HG02885 (cell line): ENCODE measurements around the gene ANTXR1.

Experiments
- ATAC-seq: cut with Tn5 transposase; IDR thresholded peaks from one replicate; pipeline ENCODE4 v1.9.1; 2021; ENCODE audit warnings: mild to moderate bottlenecking; ENCODE audit not compliant: unreplicated experiment, poor library complexity

Gene ANTXR1

GRCh38 chr2:69090820-69091219 is 77.8 kb downstream of the ANTXR1 start:
- no peak for ATAC-seq

- no peak for ATAC-seq
Measured at GRCh38 chr2:69092857-69093256, 79.9 kb downstream of the ANTXR1 start.

- ATAC-seq: no peak
Measured at GRCh38 chr2:69095305-69095704, 82.3 kb downstream of the ANTXR1 start.

GRCh38 chr2:69096326-69097095 is 83.5 kb downstream of the ANTXR1 start:
- no peak for ATAC-seq

- ATAC-seq: no peak
Measured at GRCh38 chr2:69097148-69097610, 84.2 kb downstream of the ANTXR1 start.

GRCh38 chr2:69097891-69098655 is 85.1 kb downstream of the ANTXR1 start:
- no peak for ATAC-seq

GRCh38 chr2:69099541-69099940 is 86.6 kb downstream of the ANTXR1 start:
- ATAC-seq: no peak

- ATAC-seq: no peak
Measured at GRCh38 chr2:69100220-69100723, 87.3 kb downstream of the ANTXR1 start.

- no peak for ATAC-seq
Measured at GRCh38 chr2:69102041-69102593, 89.1 kb downstream of the ANTXR1 start.

- ATAC-seq: no peak
Measured at GRCh38 chr2:69103419-69103818, 90.4 kb downstream of the ANTXR1 start.

- no peak for ATAC-seq
Measured at GRCh38 chr2:69104261-69104660, 91.3 kb downstream of the ANTXR1 start.

- ATAC-seq: no peak
Measured at GRCh38 chr2:69109255-69109654, 96.3 kb downstream of the ANTXR1 start.

GRCh38 chr2:69111076-69111475 is 98.1 kb downstream of the ANTXR1 start:
- no peak for ATAC-seq

- ATAC-seq: no peak
Measured at GRCh38 chr2:69113627-69114026, 100.6 kb downstream of the ANTXR1 start.

GRCh38 chr2:69114534-69114933 is 101.6 kb downstream of the ANTXR1 start:
- ATAC-seq: no peak

GRCh38 chr2:69116438-69116837 is 103.5 kb downstream of the ANTXR1 start:
- no peak for ATAC-seq

- ATAC-seq: no peak
Measured at GRCh38 chr2:69118609-69119008, 105.6 kb downstream of the ANTXR1 start.

GRCh38 chr2:69119104-69119894 is 106.3 kb downstream of the ANTXR1 start:
- no peak for ATAC-seq

- no peak for ATAC-seq
Measured at GRCh38 chr2:69122271-69122670, 109.3 kb downstream of the ANTXR1 start.

GRCh38 chr2:69123182-69123581 is 110.2 kb downstream of the ANTXR1 start:
- no peak for ATAC-seq
